Neural cell (in vitro differentiated cells): ENCODE measurements around the gene THBD. TPM values are rescaled to one million over a fixed set of nuclear protein-coding genes. Genes with fewer than 3 reads are reported as not detected.
A peak's percentile ranks its signal among the peaks of the same experiment; 100 is the strongest.

Experiments
- H2AFZ ChIP-seq: fragments of 200-600, 300-800 bp; sonication (generic), shearing (Covaris generic); 2 replicates; pipeline ENCODE4 v1.6.0; 2014; ENCODE audit warnings: low read depth, mild to moderate bottlenecking, antibody characterized with exemption, low read length, moderate library complexity
- H3F3A ChIP-seq: fragments of 200-600 bp; shearing (Covaris generic); 2 replicates; pipeline ENCODE4 v1.6.1; 2016; ENCODE audit warnings: mild to moderate bottlenecking, moderate library complexity, mixed read lengths, antibody characterized with exemption, low read length; ENCODE audit not compliant: insufficient read depth, poor library complexity, severe bottlenecking
- H3K27ac ChIP-seq: fragments of 200-600, 300-800 bp; sonication (generic), shearing (Covaris generic); 2 replicates; pipeline ENCODE4 v1.5.1; 2014; ENCODE audit warnings: mild to moderate bottlenecking, low read length, moderate library complexity
- H3K27me3 ChIP-seq: fragments of 300-800, 200-600 bp; sonication (generic), shearing (Covaris generic); 2 replicates; pipeline ENCODE4 v1.6.0; 2014; ENCODE audit warnings: mild to moderate bottlenecking, low read depth, low read length, moderate library complexity; ENCODE audit not compliant: insufficient read depth
- H3K36me3 ChIP-seq: fragments of 300-800, 200-600 bp; sonication (generic), shearing (Covaris generic); 2 replicates; pipeline ENCODE4 v1.5.1; 2014; ENCODE audit warnings: mild to moderate bottlenecking, antibody characterized with exemption, low read length, moderate library complexity; ENCODE audit not compliant: insufficient read depth
- H3K4me2 ChIP-seq: fragments of 300-800, 200-600 bp; sonication (generic), shearing (Covaris generic); 2 replicates; pipeline ENCODE4 v1.6.0; 2014; ENCODE audit warnings: mild to moderate bottlenecking, low read length
- H3K4me3 ChIP-seq: fragments of 300-800, 200-600 bp; sonication (generic), shearing (Covaris generic); 2 replicates; pipeline ENCODE4 v1.5.1; 2014; ENCODE audit warnings: mild to moderate bottlenecking, low read length, moderate library complexity
- H3K79me2 ChIP-seq: fragments of 200-600 bp; shearing (Covaris generic); replicated peaks from 2 replicates; pipeline ENCODE4 v1.6.0; 2014; ENCODE audit warnings: mild to moderate bottlenecking, low read length, moderate library complexity; ENCODE audit not compliant: insufficient read depth
- H3K9ac ChIP-seq: fragments of 300-800, 200-600 bp; sonication (generic), shearing (Covaris generic); 2 replicates; pipeline ENCODE4 v1.6.1; 2016; ENCODE audit warnings: mild to moderate bottlenecking, low read length, mixed read lengths
- H3K9me2 ChIP-seq: fragments of 200-600 bp; shearing (Covaris generic); 2 replicates; pipeline ENCODE4 v1.6.1; 2016; ENCODE audit warnings: mild to moderate bottlenecking, low read length, mixed read lengths; ENCODE audit not compliant: insufficient read depth
- H3K9me3 ChIP-seq: fragments of 200-600, 300-800 bp; sonication (generic), shearing (Covaris generic); 2 replicates; pipeline ENCODE4 v1.6.1; 2016; ENCODE audit warnings: mild to moderate bottlenecking, mixed run types, low read length, moderate library complexity, mixed read lengths
- H4K20me1 ChIP-seq: fragments of 200-600 bp; shearing (Covaris generic); 2 replicates; pipeline ENCODE4 v1.6.1; 2016; ENCODE audit warnings: mild to moderate bottlenecking, mixed run types; ENCODE audit not compliant: insufficient read depth
- CTCF ChIP-seq: fragments of 450-650 bp; IDR thresholded peaks from 2 replicates; pipeline ENCODE4 v1.5.1; 2014; ENCODE audit warnings: antibody characterized with exemption, mild to moderate bottlenecking, moderate library complexity; ENCODE audit not compliant: poor library complexity, severe bottlenecking
- EP300 ChIP-seq: fragments of 450-650 bp; conservative IDR thresholded peaks from 2 replicates; pipeline ENCODE4 v1.6.1; 2014; ENCODE audit warnings: antibody characterized with exemption, mild to moderate bottlenecking, moderate library complexity; ENCODE audit not compliant: poor library complexity, severe bottlenecking
- EZH2 ChIP-seq: fragments of 200-600, 300-800 bp; shearing (Covaris generic), sonication (generic); IDR thresholded peaks from 2 replicates; pipeline ENCODE4 v1.6.1; 2014; ENCODE audit warnings: antibody characterized with exemption, low read length, borderline replicate concordance, mild to moderate bottlenecking; ENCODE audit not compliant: insufficient read depth, poor library complexity, severe bottlenecking
- MXI1 ChIP-seq: fragments of 450-650 bp; conservative IDR thresholded peaks from 2 replicates; pipeline ENCODE4 v1.6.1; 2014; ENCODE audit warnings: antibody characterized with exemption, mild to moderate bottlenecking; ENCODE audit not compliant: poor library complexity, severe bottlenecking
- POLR2AphosphoS5 ChIP-seq: IDR thresholded peaks from 2 replicates; pipeline ENCODE4 v1.6.1; 2012
- RAD21 ChIP-seq: fragments of 450-650 bp; conservative IDR thresholded peaks from 2 replicates; pipeline ENCODE4 v1.6.1; 2014; ENCODE audit warnings: antibody characterized with exemption, mild to moderate bottlenecking, moderate library complexity
- REST ChIP-seq: IDR thresholded peaks from 2 replicates; pipeline ENCODE4 v1.6.1; 2012; ENCODE audit warnings: borderline replicate concordance
- SMC3 ChIP-seq: fragments of 450-650 bp; conservative IDR thresholded peaks from 2 replicates; pipeline ENCODE4 v1.6.1; 2014; ENCODE audit warnings: antibody characterized with exemption, mild to moderate bottlenecking, moderate library complexity; ENCODE audit not compliant: poor library complexity
- TAF1 ChIP-seq: IDR thresholded peaks from 2 replicates; pipeline ENCODE4 v1.6.1; 2012; ENCODE audit warnings: low read depth
- polyA plus RNA-seq: library from polyadenylated mRNA; depleted of rRNA; stranded (reverse); fragments of >200 nt; gene quantifications from 2 replicates; pipeline ENCODE4 v1.2.3, GENCODE V29; 2014

The THBD gene
- polyA plus RNA-seq, 1 donor from 2014 or later = not detected

DNA sequence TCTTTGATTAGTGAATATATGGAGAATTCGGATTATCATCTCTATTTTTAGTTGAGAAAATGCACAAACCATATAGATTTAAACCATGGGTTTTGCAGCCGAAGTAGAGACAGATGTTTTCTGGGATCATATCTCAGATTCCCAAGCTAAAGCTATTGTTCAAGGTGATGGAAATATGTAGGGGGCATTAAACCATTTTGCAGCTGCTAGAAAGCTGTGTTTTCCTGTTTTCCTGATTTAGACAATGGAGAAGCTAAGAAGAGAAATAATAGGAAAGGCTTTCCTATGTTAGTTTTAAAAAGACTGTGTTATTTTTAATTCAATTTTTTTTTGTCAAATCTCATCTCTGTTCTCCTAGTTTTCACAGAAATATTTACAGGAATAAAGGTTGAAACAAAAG is 30.5 kb upstream of the THBD start:
- H3K9me3 ChIP-seq = no peaks in the 10 kb centered on the region
- no peaks in the 10 kb centered on the region for H3K79me2 ChIP-seq
- no peaks in the 10 kb centered on the region for H3K36me3 ChIP-seq
- H2AFZ ChIP-seq = no peak overlapping the region
- no peak overlapping the region for H3K4me3 ChIP-seq
- TF ChIP-seq POLR2AphosphoS5 (no peak), SMC3 (no peak), TAF1 (no peak), CTCF (no peak), RAD21 (no peak), REST (no peak), EP300 (no peak), MXI1 (no peak), EZH2 (no peak)
- no peaks in the 10 kb centered on the region for H3K27me3 ChIP-seq
- H3K9me2 ChIP-seq = no peaks in the 10 kb centered on the region
- H3K27ac ChIP-seq = no peak overlapping the region
- H4K20me1 ChIP-seq = no peaks in the 10 kb centered on the region
- H3F3A ChIP-seq = no peaks in the 10 kb centered on the region
- no peak overlapping the region for H3K9ac ChIP-seq
- H3K4me2 ChIP-seq = no peak overlapping the region

DNA sequence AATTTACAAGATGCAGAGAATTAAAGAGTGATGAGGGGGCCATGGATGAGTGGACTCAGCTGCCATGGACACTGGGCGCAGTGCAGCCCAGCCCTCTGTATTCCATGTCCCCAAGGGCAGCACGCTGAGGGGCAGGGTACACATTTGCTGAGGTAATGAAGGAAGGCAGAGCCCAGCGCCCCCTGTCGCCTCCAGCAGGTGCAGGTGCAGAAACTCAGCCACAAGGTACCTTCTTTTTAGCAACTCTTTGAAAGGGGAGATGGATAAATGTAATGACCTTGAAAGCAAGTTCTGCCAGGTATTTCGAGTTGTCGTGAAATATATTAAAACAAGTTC is 29.5 kb upstream of the THBD start:
- H3K79me2 ChIP-seq = no peaks in the 10 kb centered on the region
- H2AFZ ChIP-seq = no peak overlapping the region
- H3K9ac ChIP-seq = no peak overlapping the region
- no peak overlapping the region for H3K4me3 ChIP-seq
- no peaks in the 10 kb centered on the region for H3K9me3 ChIP-seq
- no peaks in the 10 kb centered on the region for H3K9me2 ChIP-seq
- no peaks in the 10 kb centered on the region for H3K36me3 ChIP-seq
- no peak overlapping the region for H3K4me2 ChIP-seq
- no peaks in the 10 kb centered on the region for H3F3A ChIP-seq
- no peaks in the 10 kb centered on the region for H3K27me3 ChIP-seq
- TF ChIP-seq CTCF (peak; percentile 25), POLR2AphosphoS5 (no peak)
- H4K20me1 ChIP-seq = no peaks in the 10 kb centered on the region
- H3K27ac ChIP-seq = no peak overlapping the region
